ENCODE data around the gene PKP3.

GRCh38 chr11:392102-392777 lies 1.8 kb upstream of the PKP3 start:
- no peak for TF ChIP-seq EZH2 (IDR thresholded peaks at IDR 0.05; ENCODE audit: borderline replicate concordance, insufficient read depth, low read depth, low read length, poor library complexity, severe bottlenecking)
- no peak for TF ChIP-seq CTCF (IDR thresholded peaks at IDR 0.05)
